CD14-positive monocyte (primary cell): ENCODE results near the gene RXFP3. TPM values are rescaled to one million over a fixed set of nuclear protein-coding genes. Genes with fewer than 3 reads are reported as not detected.

Experiments used
- DNase-seq, 3 donors: peaks; one replicate each; pipeline ENCODE4 v3.0.0-alpha.2; 2011 to 2022
- H2AFZ ChIP-seq: 2 replicates; pipeline ENCODE4 v1.6.0; 2012; ENCODE audit warnings: mild to moderate bottlenecking, low read depth, low read length, inconsistent platforms; ENCODE audit not compliant: insufficient read depth, poor library complexity, severe bottlenecking
- H3K27ac ChIP-seq, 2 donors: 1 replicate in 1 of 2; 2 replicates in 1 of 2; pipeline ENCODE4 v1.5.1; 2012 to 2013; ENCODE audit warnings: low read length in 2 of 2, control low read depth in 1 of 2, inconsistent platforms in 1 of 2, low read depth in 1 of 2, mild to moderate bottlenecking in 1 of 2
- H3K27me3 ChIP-seq, 2 donors: one replicate each; pipeline versions ENCODE4 v1.6.0 to v1.6.1; 2011 to 2013; ENCODE audit warnings: low read length in 2 of 2; ENCODE audit not compliant: control insufficient read depth in 2 of 2, insufficient read depth in 2 of 2
- H3K36me3 ChIP-seq, 2 donors: replicated peaks in 1 of 2; 1 replicate in 1 of 2; 2 replicates in 1 of 2; pipeline versions ENCODE4 v1.5.1 to v1.6.1; 2012 to 2013; ENCODE audit warnings: low read length in 2 of 2, control low read depth in 1 of 2, inconsistent platforms in 1 of 2, mild to moderate bottlenecking in 1 of 2; ENCODE audit not compliant: insufficient read depth in 2 of 2, control insufficient read depth in 1 of 2
- H3K4me1 ChIP-seq, 2 donors: 1 replicate in 1 of 2; 2 replicates in 1 of 2; pipeline versions ENCODE4 v1.5.1 to v1.6.1; 2012 to 2013; ENCODE audit warnings: low read length in 2 of 2, control low read depth in 1 of 2, inconsistent platforms in 1 of 2, mild to moderate bottlenecking in 1 of 2, moderate library complexity in 1 of 2; ENCODE audit not compliant: insufficient read depth in 2 of 2, control insufficient read depth in 1 of 2
- H3K4me2 ChIP-seq: replicated peaks from 2 replicates; pipeline ENCODE3; 2012; ENCODE audit warnings: low read length, moderate library complexity, mild to moderate bottlenecking; ENCODE audit not compliant: poor library complexity, severe bottlenecking; ENCODE audit errors: extremely low read depth
- H3K4me3 ChIP-seq, 3 experiments: fragments of 200-600 bp in 1 of 3; sonication (generic) in 1 of 3; replicated peaks in 1 of 3; 1 replicate in 2 of 3; 2 replicates in 1 of 3; pipeline ENCODE4 v1.5.1; 2011 to 2013; ENCODE audit warnings: low read length in 3 of 3, mild to moderate bottlenecking in 3 of 3, control low read depth in 2 of 3, low read depth in 2 of 3, inconsistent platforms in 1 of 3, moderate library complexity in 1 of 3
- H3K79me2 ChIP-seq: 2 replicates; pipeline ENCODE4 v1.6.0; 2012; ENCODE audit warnings: mild to moderate bottlenecking, control low read depth, inconsistent platforms, low read length, moderate library complexity; ENCODE audit not compliant: insufficient read depth
- H3K9ac ChIP-seq: 2 replicates; pipeline ENCODE4 v1.6.0; 2017; ENCODE audit warnings: low read length, mild to moderate bottlenecking; ENCODE audit not compliant: insufficient read depth, poor library complexity, severe bottlenecking
- H3K9me3 ChIP-seq, 2 donors: replicated peaks in 1 of 2; 1 replicate in 1 of 2; 2 replicates in 1 of 2; pipeline versions ENCODE4 v1.5.1 to v1.6.1; 2012 to 2013; ENCODE audit warnings: low read length in 2 of 2, control low read depth in 1 of 2; ENCODE audit not compliant: control insufficient read depth in 1 of 2, insufficient read depth in 1 of 2
- H4K20me1 ChIP-seq: 2 replicates; pipeline ENCODE4 v1.6.0; 2012; ENCODE audit warnings: mild to moderate bottlenecking, low read length, control low read depth, moderate library complexity; ENCODE audit not compliant: insufficient read depth
- H3K27ac Mint-ChIP-seq, 7 donors: one replicate each; pipeline ENCODE4 v1.8.0; 2020; ENCODE audit warnings: mild to moderate bottlenecking in 7 of 7, mixed read lengths in 7 of 7, moderate library complexity in 6 of 7, inconsistent platforms in 2 of 7
- H3K27me3 Mint-ChIP-seq, 3 donors: one replicate each; pipeline ENCODE4 v1.8.0; 2021 to 2022; ENCODE audit warnings: low read depth in 3 of 3, mild to moderate bottlenecking in 3 of 3, mixed read lengths in 3 of 3, moderate library complexity in 3 of 3, inconsistent platforms in 1 of 3
- H3K36me3 Mint-ChIP-seq, 2 donors: one replicate each; pipeline ENCODE4 v1.8.0; 2020; ENCODE audit warnings: mixed read lengths in 2 of 2, inconsistent platforms in 1 of 2, mild to moderate bottlenecking in 1 of 2
- H3K4me1 Mint-ChIP-seq: one replicate; pipeline ENCODE4 v1.8.0; 2020; ENCODE audit warnings: mild to moderate bottlenecking, mixed read lengths
- H3K4me3 Mint-ChIP-seq, 2 donors: one replicate each; pipeline ENCODE4 v1.8.0; 2020; ENCODE audit warnings: mild to moderate bottlenecking in 2 of 2, mixed read lengths in 2 of 2, moderate library complexity in 1 of 2
- H3K9me3 Mint-ChIP-seq, 7 donors: one replicate each; pipeline ENCODE4 v1.8.0; 2020 to 2022; ENCODE audit warnings: mixed read lengths in 7 of 7, mild to moderate bottlenecking in 6 of 7, moderate library complexity in 6 of 7, inconsistent platforms in 2 of 7
- WGBS: methylation state at CpG from one replicate; pipeline ENCODE4 v1.1.5; 2013; ENCODE audit warnings: missing lambda C conversion rate; ENCODE audit not compliant: insufficient coverage; 5-methylcytosine and 5-hydroxymethylcytosine counted together
- intact Hi-C, 2 donors: fragments of 100-400 bp; cut with micrococcal nuclease; formaldehyde crosslinking; loops; one replicate each; pipeline versions ENCODE4 v1.15.0 to v1.15.1; 2023
- polyA plus RNA-seq, 3 donors: library from polyadenylated mRNA; depleted of rRNA in 1 of 3; unstranded in 2 of 3; stranded (reverse) in 1 of 3; fragments of 300-500 nt in 2 of 3; fragments of >200 nt in 1 of 3; fragmentation: Illumina TruSeq in 2 of 3; gene quantifications; 1 replicate in 2 of 3; 2 replicates in 1 of 3; pipeline ENCODE4 v1.2.3, GENCODE V29; 2012 to 2021
- TF ChIP-seq, protein P1 (sequence below): fragments of 200-600 bp; IDR thresholded peaks from one replicate; pipeline ENCODE4 v1.8.0; 2022; ENCODE audit warnings: antibody characterized with exemption, mild to moderate bottlenecking

RXFP3 gene
- polyA plus RNA-seq, 3 donors = not detected

DNA sequence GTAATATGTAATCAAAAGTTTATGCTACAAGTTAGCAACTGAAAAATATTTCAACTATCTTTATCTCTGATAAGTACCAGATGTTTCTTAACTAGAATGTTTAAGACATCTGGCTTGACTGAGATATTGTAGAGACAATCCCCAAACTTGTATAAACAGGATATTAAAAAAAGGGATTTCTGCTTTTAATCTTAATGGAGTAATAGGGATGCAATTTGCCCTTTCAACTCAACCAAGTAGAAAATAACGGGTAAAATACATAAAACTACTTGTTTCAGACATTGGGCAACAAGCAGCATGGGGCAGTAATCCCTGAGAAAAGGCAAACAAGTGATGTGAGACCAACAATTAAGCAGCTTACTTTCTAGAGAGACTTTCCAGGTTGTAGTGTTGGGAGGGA, 35.0 kb upstream of the RXFP3 start:
- Histone ChIP-seq H2AFZ (no peak overlapping the region), H3K27me3 (no peaks in the 10 kb centered on the region), H3K36me3 (no peaks in the 10 kb centered on the region), H3K79me2 (no peaks in the 10 kb centered on the region), H3K4me2 (no peak overlapping the region), H3K4me3 (no peak overlapping the region), H4K20me1 (no peaks in the 10 kb centered on the region), H3K9ac (no peak overlapping the region), H3K4me1 (no peaks in the 10 kb centered on the region), H3K9me3 (peaks cover 17 to 20% of the 10 kb centered on the region in 2 donors), H3K27ac (no peak overlapping the region)
- Mint-ChIP-seq H3K27ac (no peak overlapping the region), H3K4me3 (no peak overlapping the region), H3K27me3 (no peaks in the 10 kb centered on the region), H3K36me3 (no peaks in the 10 kb centered on the region), H3K9me3 (peaks cover 8 to 30% (median 19%) of the 10 kb centered on the region in 7 donors), H3K4me1 (no peaks in the 10 kb centered on the region)
- intact Hi-C loops = no loop called here
- no CpG with 5 or more reads among the region's 1 CpG for WGBS
- TF ChIP-seq, protein P1, sequence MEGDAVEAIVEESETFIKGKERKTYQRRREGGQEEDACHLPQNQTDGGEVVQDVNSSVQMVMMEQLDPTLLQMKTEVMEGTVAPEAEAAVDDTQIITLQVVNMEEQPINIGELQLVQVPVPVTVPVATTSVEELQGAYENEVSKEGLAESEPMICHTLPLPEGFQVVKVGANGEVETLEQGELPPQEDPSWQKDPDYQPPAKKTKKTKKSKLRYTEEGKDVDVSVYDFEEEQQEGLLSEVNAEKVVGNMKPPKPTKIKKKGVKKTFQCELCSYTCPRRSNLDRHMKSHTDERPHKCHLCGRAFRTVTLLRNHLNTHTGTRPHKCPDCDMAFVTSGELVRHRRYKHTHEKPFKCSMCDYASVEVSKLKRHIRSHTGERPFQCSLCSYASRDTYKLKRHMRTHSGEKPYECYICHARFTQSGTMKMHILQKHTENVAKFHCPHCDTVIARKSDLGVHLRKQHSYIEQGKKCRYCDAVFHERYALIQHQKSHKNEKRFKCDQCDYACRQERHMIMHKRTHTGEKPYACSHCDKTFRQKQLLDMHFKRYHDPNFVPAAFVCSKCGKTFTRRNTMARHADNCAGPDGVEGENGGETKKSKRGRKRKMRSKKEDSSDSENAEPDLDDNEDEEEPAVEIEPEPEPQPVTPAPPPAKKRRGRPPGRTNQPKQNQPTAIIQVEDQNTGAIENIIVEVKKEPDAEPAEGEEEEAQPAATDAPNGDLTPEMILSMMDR = no peak
- DNase-seq = no peak

DNA sequence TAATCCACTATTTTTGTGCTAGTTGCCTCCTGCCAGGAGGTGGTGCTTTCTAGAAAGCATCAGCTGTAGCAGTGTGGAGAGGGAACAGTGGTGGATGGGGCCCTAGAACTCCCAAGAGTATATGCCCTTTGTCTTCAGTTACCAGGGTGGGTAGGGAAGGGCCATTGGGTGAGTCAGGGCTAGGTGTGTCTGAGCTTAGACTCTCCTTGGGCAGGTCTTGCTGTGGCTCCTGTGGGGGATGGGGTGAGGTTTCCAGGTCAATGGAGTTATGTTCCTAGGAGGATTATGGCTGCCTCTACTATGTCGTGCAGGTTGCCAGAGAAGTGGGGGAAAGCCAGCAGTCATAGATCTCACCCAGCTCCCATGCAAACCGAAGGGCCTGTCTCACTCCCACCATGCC, 33.1 kb upstream of the RXFP3 start:
- H3K27me3 ChIP-seq = no peaks in the 10 kb centered on the region
- DNase-seq = no peak
- H3K4me2 ChIP-seq = no peak overlapping the region
- no peaks in the 10 kb centered on the region for H3K36me3 ChIP-seq
- Mint-ChIP-seq H3K27me3 (peaks cover 0 to 2% (median 0%) of the 10 kb centered on the region in 3 donors), H3K36me3 (no peaks in the 10 kb centered on the region), H3K9me3 (peaks cover 14 to 34% (median 32%) of the 10 kb centered on the region in 7 donors), H3K4me1 (no peaks in the 10 kb centered on the region), H3K4me3 (no peak overlapping the region), H3K27ac (no peak overlapping the region)
- peaks cover 26 to 34% of the 10 kb centered on the region in 2 donors for H3K9me3 ChIP-seq
- no peaks in the 10 kb centered on the region for H3K4me1 ChIP-seq
- H3K27ac ChIP-seq = no peak overlapping the region
- WGBS = no CpG with 5 or more reads among the region's 2 CpGs
- no peak overlapping the region for H3K9ac ChIP-seq
- TF ChIP-seq, protein P1 = no peak
- no peaks in the 10 kb centered on the region for H3K79me2 ChIP-seq
- no peak overlapping the region for H2AFZ ChIP-seq
- intact Hi-C loops = no loop called here
- H3K4me3 ChIP-seq = no peak overlapping the region
- no peaks in the 10 kb centered on the region for H4K20me1 ChIP-seq
